Erythroblast (primary cell): ENCODE results near the gene ENO4.

Experiments
- GATA1 ChIP-seq: IDR thresholded peaks from 2 replicates; pipeline ENCODE4 v1.6.1; 2011; ENCODE audit warnings: low read depth, mild to moderate bottlenecking, control low read depth, low read length, moderate library complexity
- POLR2A ChIP-seq: IDR thresholded peaks from 2 replicates; pipeline ENCODE4 v1.6.1; 2011; ENCODE audit warnings: mild to moderate bottlenecking, low read length

DNA sequence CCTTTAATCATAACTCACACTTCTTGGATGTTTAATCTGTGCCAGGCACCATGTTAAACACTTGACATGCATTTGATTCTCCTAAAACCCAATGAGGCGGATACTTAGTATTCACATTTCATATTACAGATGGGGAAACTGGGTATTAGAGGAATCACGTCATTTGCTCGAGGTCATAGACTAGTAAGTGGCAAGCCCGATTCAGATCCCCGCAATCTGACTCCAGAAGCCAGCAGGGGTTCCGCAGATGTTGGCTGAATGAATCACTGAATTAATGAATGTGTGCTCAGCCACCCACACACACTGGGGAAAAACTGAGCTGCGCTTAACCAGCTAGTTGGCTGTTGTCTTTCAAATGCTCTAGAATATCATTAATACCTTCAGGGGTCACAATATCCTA, 22.5 kb upstream of the ENO4 start:
- TF ChIP-seq POLR2A (no peak), GATA1 (no peak)
